Breast epithelium (tissue), 4 donors: ENCODE results near the gene MACROH2A2. TPM values are rescaled to one million over a fixed set of nuclear protein-coding genes. Genes with fewer than 3 reads are reported as not detected.
A peak's percentile ranks its signal among the peaks of the same experiment; 100 is the strongest.

ENCODE experiments used
- DNase-seq, 2 donors: peaks; one replicate each; pipeline ENCODE4 v3.0.0-alpha.2; 2019; ENCODE audit warnings: low spot score in 2 of 2
- H3K27ac ChIP-seq, 2 donors: fragments of 200-600 bp; sonication (generic) in 1 of 2; one replicate each; pipeline ENCODE4 v1.5.1; 2016 to 2019; ENCODE audit warnings: mild to moderate bottlenecking in 1 of 2
- H3K27me3 ChIP-seq, 2 donors: fragments of 200-600 bp; sonication (generic) in 1 of 2; one replicate each; pipeline versions ENCODE4 v1.5.1 to v1.6.0; 2017 to 2019; ENCODE audit warnings: control low read depth in 1 of 2, mild to moderate bottlenecking in 1 of 2
- H3K36me3 ChIP-seq: fragments of 200-600 bp; one replicate; pipeline ENCODE4 v1.5.1; 2019
- H3K4me1 ChIP-seq, 2 donors: fragments of 200-600 bp; sonication (generic); one replicate each; pipeline ENCODE4 v1.5.1; 2016 to 2019; ENCODE audit warnings: control low read depth in 1 of 2
- H3K4me3 ChIP-seq, 3 donors: fragments of 200-600 bp; sonication (generic); 1 replicate in 2 of 3; 2 replicates in 1 of 3; pipeline ENCODE4 v1.5.1; 2016 to 2019; ENCODE audit warnings: mild to moderate bottlenecking in 3 of 3, moderate library complexity in 2 of 3
- H3K9me3 ChIP-seq, 2 donors: fragments of 200-600 bp; sonication (generic) in 1 of 2; one replicate each; pipeline ENCODE4 v1.5.1; 2016 to 2019; ENCODE audit warnings: control low read depth in 1 of 2
- POLR2A ChIP-seq: fragments of 450-650 bp; IDR thresholded peaks from one replicate; pipeline ENCODE4 v1.6.1; 2016; ENCODE audit warnings: antibody characterized with exemption, mild to moderate bottlenecking, moderate library complexity
- POLR2AphosphoS5 ChIP-seq, 3 donors: sonication (generic); formaldehyde crosslinking; IDR thresholded peaks; one replicate each; pipeline ENCODE4 v1.6.1; 2017; ENCODE audit warnings: antibody characterized with exemption in 3 of 3
- intact Hi-C: fragments of 100-400 bp; cut with DNase I; formaldehyde crosslinking; loops from one replicate; pipeline ENCODE4 v1.15.1; 2023; ENCODE audit warnings: low total_unique reads
- total RNA-seq, 3 donors: library from RNA; depleted of rRNA; stranded (reverse); fragments of >200 nt; gene quantifications; one replicate each; pipeline ENCODE4 v1.1.0, GENCODE V29; 2016
- TF ChIP-seq, protein P1 (sequence below), 3 donors: fragments of 450-650 bp; IDR thresholded peaks; one replicate each; pipeline ENCODE4 v1.5.1; 2016 to 2017; ENCODE audit warnings: antibody characterized with exemption in 3 of 3, mild to moderate bottlenecking in 3 of 3, moderate library complexity in 3 of 3

Gene MACROH2A2
- total RNA-seq, 3 donors from 2014 or later, result 4.8 to 19.5 (median 15.4) TPM

DNA sequence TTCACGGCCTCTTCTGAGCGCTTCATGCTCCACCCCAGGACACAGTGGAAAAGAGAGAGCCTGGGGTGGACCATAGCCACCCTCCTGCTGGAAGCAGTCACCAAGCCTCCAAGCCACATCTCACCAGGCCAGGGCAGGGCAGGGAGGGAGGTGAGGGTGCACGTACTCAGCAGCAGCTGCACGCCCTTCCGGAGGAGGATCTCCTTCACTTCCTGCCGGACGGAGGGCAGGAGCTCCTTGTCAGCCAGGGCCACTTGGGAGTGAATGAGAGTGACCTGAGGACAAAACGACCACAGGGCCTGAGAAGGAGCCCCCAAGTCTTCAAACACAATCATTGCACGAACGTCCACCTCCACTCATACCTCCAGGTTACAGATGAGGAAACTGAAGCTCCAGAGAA, 65.0 kb downstream of the MACROH2A2 start:
- H3K27ac ChIP-seq, result no peak overlapping the region
- DNase-seq, result no peak
- intact Hi-C loops, result no loop called here
- H3K27me3 ChIP-seq, result no peaks in the 10 kb centered on the region
- TF ChIP-seq POLR2A, result no peak
- TF ChIP-seq, protein P1, sequence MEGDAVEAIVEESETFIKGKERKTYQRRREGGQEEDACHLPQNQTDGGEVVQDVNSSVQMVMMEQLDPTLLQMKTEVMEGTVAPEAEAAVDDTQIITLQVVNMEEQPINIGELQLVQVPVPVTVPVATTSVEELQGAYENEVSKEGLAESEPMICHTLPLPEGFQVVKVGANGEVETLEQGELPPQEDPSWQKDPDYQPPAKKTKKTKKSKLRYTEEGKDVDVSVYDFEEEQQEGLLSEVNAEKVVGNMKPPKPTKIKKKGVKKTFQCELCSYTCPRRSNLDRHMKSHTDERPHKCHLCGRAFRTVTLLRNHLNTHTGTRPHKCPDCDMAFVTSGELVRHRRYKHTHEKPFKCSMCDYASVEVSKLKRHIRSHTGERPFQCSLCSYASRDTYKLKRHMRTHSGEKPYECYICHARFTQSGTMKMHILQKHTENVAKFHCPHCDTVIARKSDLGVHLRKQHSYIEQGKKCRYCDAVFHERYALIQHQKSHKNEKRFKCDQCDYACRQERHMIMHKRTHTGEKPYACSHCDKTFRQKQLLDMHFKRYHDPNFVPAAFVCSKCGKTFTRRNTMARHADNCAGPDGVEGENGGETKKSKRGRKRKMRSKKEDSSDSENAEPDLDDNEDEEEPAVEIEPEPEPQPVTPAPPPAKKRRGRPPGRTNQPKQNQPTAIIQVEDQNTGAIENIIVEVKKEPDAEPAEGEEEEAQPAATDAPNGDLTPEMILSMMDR (IDR thresholded peaks at IDR 0.05), result no peak
- TF ChIP-seq POLR2AphosphoS5 (IDR thresholded peaks at IDR 0.05), result no peak
- no peaks in the 10 kb centered on the region for H3K4me1 ChIP-seq
- no peak overlapping the region for H3K4me3 ChIP-seq
- H3K36me3 ChIP-seq, result no peaks in the 10 kb centered on the region
- no peaks in the 10 kb centered on the region for H3K9me3 ChIP-seq

DNA sequence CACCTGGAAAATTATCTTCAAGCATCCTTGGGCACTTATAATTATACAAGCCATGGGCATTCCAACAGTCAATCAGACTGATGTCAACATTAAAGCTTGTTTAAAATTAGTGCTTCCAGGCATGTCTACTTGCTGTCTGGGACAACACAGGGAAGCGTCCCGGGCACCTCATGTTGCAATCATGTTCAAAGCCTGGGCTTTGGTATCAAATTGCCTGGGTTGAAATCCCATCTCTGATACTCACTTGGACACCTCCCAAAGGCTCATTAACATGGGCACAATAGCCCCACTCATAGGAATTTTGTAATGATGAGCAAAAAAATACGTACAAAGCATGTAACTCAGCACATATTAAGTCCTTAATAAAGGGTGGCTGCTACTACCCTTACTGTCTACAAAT, 65.5 kb downstream of the MACROH2A2 start:
- TF ChIP-seq, protein P1 (IDR thresholded peaks at IDR 0.05), result no peak
- TF ChIP-seq POLR2AphosphoS5 (IDR thresholded peaks at IDR 0.05), result no peak
- TF ChIP-seq POLR2A, result no peak
- DNase-seq, result no peak
- Histone ChIP-seq H3K4me3 (no peak overlapping the region), H3K27me3 (no peaks in the 10 kb centered on the region), H3K36me3 (no peaks in the 10 kb centered on the region), H3K9me3 (no peaks in the 10 kb centered on the region), H3K4me1 (no peaks in the 10 kb centered on the region), H3K27ac (no peak overlapping the region)
- intact Hi-C loops, result no loop called here

DNA sequence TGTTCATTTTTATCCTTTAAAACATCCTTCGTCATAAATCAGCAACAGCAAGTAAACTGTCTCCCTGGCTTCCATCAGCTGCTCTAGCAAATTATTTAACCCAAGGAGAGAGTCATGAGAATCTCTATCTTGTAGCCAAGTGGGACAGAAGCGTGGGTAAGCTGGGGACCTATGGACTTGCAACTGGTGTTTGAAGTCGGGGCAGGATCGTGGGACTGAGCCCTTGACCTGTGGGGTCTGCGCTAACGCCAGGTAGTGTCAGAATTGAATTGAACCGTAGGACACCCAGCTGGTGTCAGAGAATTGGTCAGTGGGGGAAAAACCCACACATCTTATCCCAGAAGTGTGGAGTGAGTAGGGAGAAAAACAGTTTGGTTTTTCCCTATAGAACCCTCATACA, 66.6 kb downstream of the MACROH2A2 start:
- DNase-seq, result no peak
- Histone ChIP-seq H3K27ac (no peak overlapping the region), H3K36me3 (no peaks in the 10 kb centered on the region), H3K4me1 (no peaks in the 10 kb centered on the region), H3K27me3 (no peaks in the 10 kb centered on the region), H3K4me3 (no peak overlapping the region), H3K9me3 (no peaks in the 10 kb centered on the region)
- TF ChIP-seq, protein P1 (IDR thresholded peaks at IDR 0.05), result no peak
- TF ChIP-seq POLR2A (no peak), POLR2AphosphoS5 (IDR thresholded peaks at IDR 0.05) (no peak)
- intact Hi-C loops, result no loop called here

DNA sequence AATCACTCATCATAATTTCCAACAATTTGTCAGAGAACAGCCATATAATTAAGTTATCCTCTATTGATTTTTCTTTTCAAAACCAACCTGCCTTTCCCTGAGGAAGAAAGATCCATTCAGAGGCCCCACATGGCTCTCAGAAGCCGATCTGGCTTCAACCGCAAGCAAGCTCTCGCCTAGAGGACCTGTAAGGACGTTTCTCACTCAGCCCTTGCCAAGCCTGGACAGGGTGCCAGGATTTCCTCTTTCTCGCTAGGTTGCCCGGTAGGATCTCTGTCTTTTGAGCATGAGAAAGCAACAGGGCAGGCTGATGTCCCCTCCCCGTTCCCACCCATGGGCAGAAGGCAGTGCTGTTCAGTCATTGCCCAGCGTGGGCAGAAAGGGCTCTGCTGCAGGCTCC, 67.0 kb downstream of the MACROH2A2 start:
- Histone ChIP-seq H3K36me3 (no peaks in the 10 kb centered on the region), H3K27ac (peak overlapping the region; percentile 4 to 13), H3K27me3 (no peaks in the 10 kb centered on the region), H3K4me3 (no peak overlapping the region), H3K9me3 (no peaks in the 10 kb centered on the region), H3K4me1 (no peaks in the 10 kb centered on the region)
- TF ChIP-seq, protein P1 (IDR thresholded peaks at IDR 0.05), result no peak
- no peak for TF ChIP-seq POLR2AphosphoS5 (IDR thresholded peaks at IDR 0.05)
- no peak for TF ChIP-seq POLR2A
- no peak for DNase-seq
- intact Hi-C loops, result no loop called here

DNA sequence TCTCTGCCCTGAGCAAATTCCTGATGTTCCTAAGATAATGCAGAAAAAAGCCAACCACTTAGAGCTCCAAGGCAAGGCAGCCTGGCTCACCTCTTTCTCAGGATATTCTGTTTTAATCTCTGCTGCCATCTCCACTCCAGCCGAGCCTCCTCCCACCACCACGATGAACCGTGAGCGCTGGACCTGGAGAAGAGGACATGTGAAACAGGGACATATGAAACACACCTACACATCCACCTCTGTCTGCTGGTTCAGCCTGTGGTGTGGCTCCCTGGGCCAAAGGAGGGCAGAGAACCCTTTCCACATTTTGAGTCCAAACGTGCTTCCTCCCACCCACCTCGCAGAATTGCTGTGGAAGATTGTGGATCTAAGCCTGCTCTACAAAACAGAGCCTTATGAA, 67.8 kb downstream of the MACROH2A2 start:
- TF ChIP-seq, protein P1 (IDR thresholded peaks at IDR 0.05), result no peak
- no peak for TF ChIP-seq POLR2AphosphoS5 (IDR thresholded peaks at IDR 0.05)

More for the DNA sequence above, 67.8 kb downstream of the MACROH2A2 start:
- H3K4me3 ChIP-seq, result no peak overlapping the region
- no peaks in the 10 kb centered on the region for H3K36me3 ChIP-seq
- H3K27me3 ChIP-seq, result no peaks in the 10 kb centered on the region
- no peak for DNase-seq
- H3K9me3 ChIP-seq, result no peaks in the 10 kb centered on the region
- H3K4me1 ChIP-seq, result no peaks in the 10 kb centered on the region
- H3K27ac ChIP-seq, result peak overlapping the region in 1 of 2 donors; percentile 13
- intact Hi-C loops, result no loop called here
